Umbilical cord (tissue), 2 donors: Measurements from ENCODE around the gene OXLD1. TPM values are rescaled to one million over a fixed set of nuclear protein-coding genes. Genes with fewer than 3 reads are reported as not detected.
"Not testable (repeated sequence)": the region's sequence is repeated elsewhere in the genome, so short reads cannot be mapped to it uniquely, and the experiment has no call there.

Experiments used
- DNase-seq: peaks from one replicate; pipeline ENCODE4 v3.0.0-alpha.2; 2015; ENCODE audit warnings: low spot score
- total RNA-seq: library from RNA; depleted of rRNA; stranded (reverse); fragments of >200 nt; gene quantifications from one replicate; pipeline ENCODE4 v1.2.3, GENCODE V29; 2014; ENCODE audit warnings: low replicate concordance; ENCODE audit not compliant: insufficient read depth

OXLD1 gene
- total RNA-seq, 1 donor from 2014 or later = 20.7 TPM

GRCh38 chr17:81683584-81684441 is 17.4 kb upstream of the OXLD1 start, which contains the start of the genes ARL16 and HGS:
Gene ARL16, minus strand, starts transcription at chr17:81683797. Its CDS starts 44 bp downstream, at chr17:81683753.
Gene HGS, plus strand, starts transcription at chr17:81684011. Its CDS starts 56 bp downstream, at chr17:81684067.
- peak; percentile 99 for DNase-seq

GRCh38 chr17:81683208-81683583 is 16.8 kb upstream of the OXLD1 start:
- no peak for DNase-seq

- no peak for DNase-seq
Measured at GRCh38 chr17:81682565-81683207, 16.3 kb upstream of the OXLD1 start.

GRCh38 chr17:81681672-81682071 is 15.3 kb upstream of the OXLD1 start:
- no peak for DNase-seq

GRCh38 chr17:81680150-81680549 is 13.7 kb upstream of the OXLD1 start:
- no peak for DNase-seq

- no peak for DNase-seq
Measured at GRCh38 chr17:81676906-81677305, 10.5 kb upstream of the OXLD1 start.

- not testable (repeated sequence) for DNase-seq
Measured at GRCh38 chr17:81675515-81676221, 9.3 kb upstream of the OXLD1 start.

GRCh38 chr17:81673561-81674258 is 7.3 kb upstream of the OXLD1 start:
- no peak for DNase-seq

- no peak for DNase-seq
Measured at GRCh38 chr17:81672954-81673353, 6.5 kb upstream of the OXLD1 start.

GRCh38 chr17:81672504-81672903 is 6.1 kb upstream of the OXLD1 start:
- no peak for DNase-seq

GRCh38 chr17:81667754-81668153 is 1.3 kb upstream of the OXLD1 start:
- DNase-seq = no peak

GRCh38 chr17:81666092-81666341 is 388 bp downstream of the OXLD1 start:
- DNase-seq = no peak

- DNase-seq = no peak
Measured at GRCh38 chr17:81665205-81666091, 957 bp downstream of the OXLD1 start.

- DNase-seq = no peak
Measured at GRCh38 chr17:81664051-81664470, 2.3 kb downstream of the OXLD1 start.

- DNase-seq = no peak
Measured at GRCh38 chr17:81662002-81662401, 4.4 kb downstream of the OXLD1 start.

- DNase-seq = no peak
Measured at GRCh38 chr17:81660441-81660840, 6.0 kb downstream of the OXLD1 start.

GRCh38 chr17:81659038-81659437 is 7.4 kb downstream of the OXLD1 start:
- DNase-seq = no peak

- no peak for DNase-seq
Measured at GRCh38 chr17:81656835-81657234, 9.6 kb downstream of the OXLD1 start.

- no peak for DNase-seq
Measured at GRCh38 chr17:81656118-81656743, 10.2 kb downstream of the OXLD1 start, which contains the start of gene PDE6G. Gene PDE6G, minus strand, starts transcription at chr17:81656542. Its CDS starts 3,237 bp downstream, at chr17:81653305.
